GM21529 (cell line): ENCODE results near the gene FLNC.
A peak's percentile ranks its signal among the peaks of the same experiment; 100 is the strongest.

Experiments
- ATAC-seq: cut with Tn5 transposase; IDR thresholded peaks from one replicate; pipeline ENCODE4 v1.9.1; 2021; ENCODE audit not compliant: unreplicated experiment

Gene FLNC, protein sequence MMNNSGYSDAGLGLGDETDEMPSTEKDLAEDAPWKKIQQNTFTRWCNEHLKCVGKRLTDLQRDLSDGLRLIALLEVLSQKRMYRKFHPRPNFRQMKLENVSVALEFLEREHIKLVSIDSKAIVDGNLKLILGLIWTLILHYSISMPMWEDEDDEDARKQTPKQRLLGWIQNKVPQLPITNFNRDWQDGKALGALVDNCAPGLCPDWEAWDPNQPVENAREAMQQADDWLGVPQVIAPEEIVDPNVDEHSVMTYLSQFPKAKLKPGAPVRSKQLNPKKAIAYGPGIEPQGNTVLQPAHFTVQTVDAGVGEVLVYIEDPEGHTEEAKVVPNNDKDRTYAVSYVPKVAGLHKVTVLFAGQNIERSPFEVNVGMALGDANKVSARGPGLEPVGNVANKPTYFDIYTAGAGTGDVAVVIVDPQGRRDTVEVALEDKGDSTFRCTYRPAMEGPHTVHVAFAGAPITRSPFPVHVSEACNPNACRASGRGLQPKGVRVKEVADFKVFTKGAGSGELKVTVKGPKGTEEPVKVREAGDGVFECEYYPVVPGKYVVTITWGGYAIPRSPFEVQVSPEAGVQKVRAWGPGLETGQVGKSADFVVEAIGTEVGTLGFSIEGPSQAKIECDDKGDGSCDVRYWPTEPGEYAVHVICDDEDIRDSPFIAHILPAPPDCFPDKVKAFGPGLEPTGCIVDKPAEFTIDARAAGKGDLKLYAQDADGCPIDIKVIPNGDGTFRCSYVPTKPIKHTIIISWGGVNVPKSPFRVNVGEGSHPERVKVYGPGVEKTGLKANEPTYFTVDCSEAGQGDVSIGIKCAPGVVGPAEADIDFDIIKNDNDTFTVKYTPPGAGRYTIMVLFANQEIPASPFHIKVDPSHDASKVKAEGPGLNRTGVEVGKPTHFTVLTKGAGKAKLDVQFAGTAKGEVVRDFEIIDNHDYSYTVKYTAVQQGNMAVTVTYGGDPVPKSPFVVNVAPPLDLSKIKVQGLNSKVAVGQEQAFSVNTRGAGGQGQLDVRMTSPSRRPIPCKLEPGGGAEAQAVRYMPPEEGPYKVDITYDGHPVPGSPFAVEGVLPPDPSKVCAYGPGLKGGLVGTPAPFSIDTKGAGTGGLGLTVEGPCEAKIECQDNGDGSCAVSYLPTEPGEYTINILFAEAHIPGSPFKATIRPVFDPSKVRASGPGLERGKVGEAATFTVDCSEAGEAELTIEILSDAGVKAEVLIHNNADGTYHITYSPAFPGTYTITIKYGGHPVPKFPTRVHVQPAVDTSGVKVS (N-terminal part only)

DNA sequence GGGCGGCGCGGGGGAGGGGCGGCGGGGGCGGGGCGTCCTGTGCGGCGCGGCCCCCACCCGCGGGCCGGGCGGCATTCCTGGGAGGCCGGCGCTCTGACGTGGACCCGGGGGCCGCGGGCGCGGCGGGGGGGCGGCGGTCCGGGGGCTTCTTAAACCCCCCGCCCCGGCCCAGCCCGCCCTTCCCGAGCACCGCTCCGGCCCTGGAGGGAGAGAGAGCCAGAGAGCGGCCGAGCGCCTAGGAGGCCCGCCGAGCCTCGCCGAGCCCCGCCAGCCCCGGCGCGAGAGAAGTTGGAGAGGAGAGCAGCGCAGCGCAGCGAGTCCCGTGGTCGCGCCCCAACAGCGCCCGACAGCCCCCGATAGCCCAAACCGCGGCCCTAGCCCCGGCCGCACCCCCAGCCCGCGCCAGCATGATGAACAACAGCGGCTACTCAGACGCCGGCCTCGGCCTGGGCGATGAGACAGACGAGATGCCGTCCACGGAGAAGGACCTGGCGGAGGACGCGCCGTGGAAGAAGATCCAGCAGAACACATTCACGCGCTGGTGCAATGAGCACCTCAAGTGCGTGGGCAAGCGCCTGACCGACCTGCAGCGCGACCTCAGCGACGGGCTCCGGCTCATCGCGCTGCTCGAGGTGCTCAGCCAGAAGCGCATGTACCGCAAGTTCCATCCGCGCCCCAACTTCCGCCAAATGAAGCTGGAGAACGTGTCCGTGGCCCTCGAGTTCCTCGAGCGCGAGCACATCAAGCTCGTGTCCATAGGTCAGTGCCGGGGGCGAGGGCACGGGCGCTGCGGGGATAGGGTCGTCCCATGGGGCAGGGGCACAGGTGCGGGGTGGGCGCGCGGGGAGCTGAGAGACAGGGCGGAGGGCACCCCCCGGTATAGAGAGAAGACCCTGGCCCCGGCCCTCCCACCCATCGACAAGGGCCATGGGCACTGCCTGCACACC lies at the start of gene FLNC:
Gene FLNC, plus strand, starts transcription at position 176 of the 947 bp plus-strand sequence. Its CDS starts 232 bp downstream, at position 408.
- no peak for ATAC-seq

DNA sequence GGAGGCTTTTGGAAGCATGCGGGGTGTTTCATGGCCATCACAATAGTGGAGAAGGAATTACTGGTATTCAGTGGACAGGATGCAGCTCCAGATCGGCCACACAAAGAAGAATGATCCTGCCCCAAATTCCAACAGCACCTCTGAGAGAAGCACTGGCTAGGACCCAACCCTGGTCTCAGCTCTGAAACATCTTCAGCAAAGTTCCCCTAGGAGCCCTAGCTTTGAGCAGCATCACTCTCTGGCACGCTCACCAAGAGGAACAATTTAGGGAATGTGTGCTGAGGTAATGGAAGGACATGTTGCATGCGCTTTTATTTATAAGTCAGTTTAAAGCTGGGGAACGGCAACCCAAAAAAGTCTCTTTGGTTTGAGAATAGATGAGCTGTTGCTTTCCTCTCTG lies 49.1 kb upstream of the FLNC start:
- no peak for ATAC-seq

DNA sequence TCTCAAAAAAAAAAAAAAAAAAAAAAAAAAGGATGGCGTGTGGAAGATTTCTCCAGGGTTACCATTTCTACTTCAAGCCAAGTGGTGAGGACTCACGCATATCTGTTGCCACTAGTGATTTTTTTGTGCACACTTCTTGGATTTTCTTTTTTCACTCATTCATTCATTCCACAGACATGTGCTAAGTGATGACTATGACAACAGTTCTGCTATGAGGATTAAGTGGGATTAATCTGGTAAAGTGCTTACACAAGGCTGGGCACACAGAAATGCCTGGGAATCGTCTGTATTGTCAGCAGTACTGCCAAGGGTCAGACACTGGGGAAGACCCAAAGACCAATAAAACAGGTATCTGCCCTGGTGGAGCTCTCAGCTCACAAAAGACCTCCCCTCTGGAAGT lies 48.4 kb upstream of the FLNC start:
- ATAC-seq: no peak

DNA sequence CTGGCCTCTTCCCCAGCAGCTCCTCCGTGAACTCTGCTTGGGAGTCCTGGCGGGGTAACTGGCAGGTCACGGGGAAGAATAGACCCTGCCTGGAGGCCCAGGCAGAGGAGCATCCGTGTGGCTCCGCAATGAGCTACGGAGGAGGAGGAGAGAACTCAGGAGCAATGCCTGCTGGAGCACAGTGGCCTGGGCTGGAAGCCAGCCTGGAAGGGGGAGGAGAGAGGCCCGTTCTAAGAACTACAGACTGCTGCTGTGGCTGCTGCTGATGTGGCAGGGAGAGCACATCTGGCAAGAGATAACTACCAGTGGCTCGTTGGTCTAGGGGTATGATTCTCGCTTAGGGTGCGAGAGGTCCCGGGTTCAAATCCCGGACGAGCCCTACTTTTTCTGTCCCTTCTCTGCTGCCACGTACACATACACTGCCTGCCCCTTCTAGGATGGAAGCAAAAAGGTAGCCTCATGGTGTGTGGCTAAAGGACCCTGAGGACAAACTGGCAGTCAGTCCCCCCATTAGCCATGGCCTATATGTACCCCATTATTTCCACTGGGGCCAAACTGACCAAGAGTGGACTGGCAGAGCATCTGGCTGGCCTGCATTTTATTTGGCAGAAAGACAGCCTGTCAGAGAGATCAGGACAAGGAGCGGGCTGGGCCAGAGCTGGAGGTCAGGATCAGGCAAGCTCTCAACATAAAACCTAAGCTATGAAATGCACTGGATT lies 46.9 kb upstream of the FLNC start:
- ATAC-seq: no peak

DNA sequence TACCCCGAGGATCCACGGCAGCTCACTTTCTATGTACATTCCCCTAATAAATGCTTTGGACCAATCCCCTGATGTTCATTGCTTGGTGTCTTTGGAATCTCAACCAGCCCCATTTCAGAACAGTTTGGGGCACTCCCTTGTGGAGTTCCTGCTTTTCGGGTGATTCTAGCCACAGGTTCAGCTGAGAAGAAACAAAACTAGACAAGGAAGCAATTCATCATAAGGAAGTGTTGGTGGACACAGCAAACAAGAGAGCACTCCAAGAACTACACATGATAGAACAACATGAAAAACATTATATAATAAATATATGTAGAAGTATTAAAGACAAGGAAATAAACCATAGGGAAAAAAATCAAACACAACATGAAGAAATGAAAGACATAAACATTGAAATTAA lies 44.5 kb upstream of the FLNC start:
- no peak for ATAC-seq

DNA sequence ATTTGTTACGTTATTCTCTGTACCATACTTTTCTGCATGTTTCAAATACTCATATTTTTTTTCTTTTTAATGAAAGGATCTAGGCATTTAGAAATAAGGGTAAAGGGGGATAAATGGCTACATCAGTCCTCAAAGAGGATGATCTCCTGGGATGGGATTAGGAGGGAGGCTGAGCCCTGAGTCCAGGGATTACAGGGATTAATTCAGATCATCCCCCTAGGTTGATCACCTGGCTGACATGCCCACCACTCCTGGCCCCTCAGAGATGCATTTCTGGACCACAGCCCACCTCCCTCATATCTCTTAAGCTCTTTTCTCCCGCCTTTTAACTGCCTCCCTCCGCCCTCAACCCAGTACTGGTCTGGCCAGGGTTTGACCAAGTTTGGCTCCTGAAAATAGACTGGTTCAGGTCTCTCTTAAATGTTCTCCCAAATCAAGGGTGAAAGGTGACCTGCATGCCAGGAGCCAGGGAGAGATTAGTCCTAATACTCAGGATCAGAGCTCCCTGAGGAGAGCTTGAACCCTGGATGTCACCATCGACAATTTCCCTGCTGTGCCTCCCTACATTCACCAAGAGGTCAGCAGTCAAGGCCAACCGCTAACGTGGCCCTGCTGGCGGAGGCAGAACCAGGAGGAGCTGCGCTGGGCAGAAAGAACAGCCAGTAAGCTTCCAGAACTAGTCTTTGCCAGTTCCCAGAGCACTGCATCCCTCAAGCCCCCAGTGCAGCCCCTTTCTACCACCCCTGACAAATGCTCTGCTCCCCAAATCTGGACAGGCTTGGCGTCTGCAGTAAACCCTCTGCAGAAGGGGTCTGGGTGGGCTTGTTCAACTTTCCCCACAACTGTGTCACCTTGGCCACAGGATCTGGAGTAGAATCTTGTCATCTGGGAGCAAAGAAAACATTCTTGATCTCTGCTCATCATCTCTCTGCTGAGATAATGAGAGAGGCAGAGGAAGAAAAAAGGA lies 41.5 kb upstream of the FLNC start:
- no peak for ATAC-seq

DNA sequence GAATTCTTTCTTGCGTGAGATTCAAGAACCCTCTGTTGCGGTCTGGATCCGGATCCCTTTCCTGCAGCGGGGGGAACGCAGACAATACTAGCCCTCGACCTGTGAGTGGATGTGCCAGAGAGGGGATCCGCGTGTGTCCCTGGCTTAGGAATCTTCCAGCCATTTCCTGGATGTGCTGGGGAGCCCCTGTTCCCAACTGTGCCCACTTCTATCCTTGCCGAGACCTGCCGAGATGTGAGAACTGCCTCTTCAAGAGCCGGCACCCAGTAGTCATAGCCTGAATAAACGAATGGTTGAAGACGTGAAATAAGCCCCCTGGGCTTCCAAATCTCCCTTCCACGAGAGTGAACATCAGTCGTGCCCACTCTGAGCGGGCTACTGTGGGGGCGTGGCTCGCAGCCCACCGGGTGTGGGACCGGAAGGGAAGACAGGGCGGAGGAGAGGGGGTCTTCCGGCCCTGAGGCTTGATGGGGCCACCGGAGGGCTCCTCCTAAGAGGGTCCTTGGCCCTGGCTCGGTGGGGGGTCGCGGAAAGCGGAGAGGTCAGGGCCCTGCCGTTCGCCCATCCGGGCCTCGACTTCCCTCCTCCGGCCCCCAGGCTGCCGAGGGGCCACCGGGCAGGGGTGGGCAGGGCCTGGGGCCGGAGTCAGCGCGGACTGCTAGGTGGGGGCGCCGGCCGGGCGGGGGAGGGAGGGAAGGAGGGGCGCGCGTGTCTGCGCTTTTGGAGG lies 39.7 kb upstream of the FLNC start:
- ATAC-seq: peak; percentile 6

DNA sequence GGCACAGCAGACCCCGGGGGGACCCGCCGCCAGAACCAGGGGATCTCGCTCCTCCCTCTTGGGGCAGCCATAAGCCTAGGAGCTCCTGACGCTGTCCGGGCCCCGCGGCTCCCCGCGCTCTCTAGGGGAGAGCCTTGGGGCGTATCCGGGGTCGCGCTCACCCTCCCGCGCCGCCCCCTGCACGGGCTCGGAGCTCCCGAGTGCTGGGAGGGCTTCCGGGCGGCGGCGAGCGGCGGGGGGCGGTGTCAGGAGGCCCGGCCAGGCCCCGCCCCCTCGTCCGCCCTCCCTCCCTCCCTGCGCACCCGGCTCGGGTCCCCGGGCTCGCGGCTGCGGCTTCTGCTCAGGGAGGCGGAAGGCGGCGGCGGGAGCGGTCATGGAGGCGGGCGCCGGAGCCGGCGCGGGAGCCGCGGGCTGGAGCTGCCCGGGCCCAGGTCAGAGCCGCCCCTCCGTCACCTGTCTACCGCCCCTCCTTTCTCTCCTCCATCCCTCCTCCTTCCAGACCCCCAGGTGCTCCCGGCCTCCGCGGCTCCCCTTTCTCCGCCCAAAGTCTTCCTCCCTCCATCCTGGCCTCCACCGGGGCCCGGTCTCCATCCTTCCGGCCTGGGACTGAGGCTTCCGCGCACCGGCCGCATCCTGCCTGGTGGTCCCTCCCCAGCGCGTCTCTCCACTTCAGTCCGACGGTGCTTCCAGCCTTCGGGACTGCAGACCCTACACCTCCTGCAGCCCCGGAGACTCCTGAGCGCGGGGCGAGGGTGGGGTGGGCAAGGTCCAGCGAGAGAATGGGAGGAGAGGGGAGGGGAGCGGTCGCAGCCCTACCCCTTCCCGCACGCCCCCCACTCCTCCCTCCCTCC lies 38.9 kb upstream of the FLNC start, which contains the start of gene CCDC136:
Gene CCDC136, plus strand, starts transcription at position 848 of the 851 bp plus-strand sequence. CDS start 444 bp downstream, outside the sequence.
- ATAC-seq: peak; percentile 79

DNA sequence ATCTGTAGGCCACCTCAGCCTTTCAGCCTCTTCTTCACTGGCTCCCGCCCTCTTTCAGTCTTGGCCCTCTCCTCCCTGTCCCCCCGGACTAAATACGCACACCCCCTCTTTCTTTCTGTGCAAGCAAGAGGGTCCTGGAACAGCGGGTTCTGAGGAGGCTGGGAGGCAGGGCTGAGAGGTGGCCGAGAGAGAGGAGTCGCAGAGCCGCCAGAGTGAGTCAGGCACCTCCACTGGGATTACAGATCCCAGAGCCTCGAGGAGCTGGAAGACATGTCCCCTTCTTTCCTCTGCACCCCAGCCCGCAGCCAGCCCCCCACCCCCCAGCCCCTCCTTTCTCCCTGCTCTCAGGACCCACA lies 38.3 kb upstream of the FLNC start:
- no peak for ATAC-seq

DNA sequence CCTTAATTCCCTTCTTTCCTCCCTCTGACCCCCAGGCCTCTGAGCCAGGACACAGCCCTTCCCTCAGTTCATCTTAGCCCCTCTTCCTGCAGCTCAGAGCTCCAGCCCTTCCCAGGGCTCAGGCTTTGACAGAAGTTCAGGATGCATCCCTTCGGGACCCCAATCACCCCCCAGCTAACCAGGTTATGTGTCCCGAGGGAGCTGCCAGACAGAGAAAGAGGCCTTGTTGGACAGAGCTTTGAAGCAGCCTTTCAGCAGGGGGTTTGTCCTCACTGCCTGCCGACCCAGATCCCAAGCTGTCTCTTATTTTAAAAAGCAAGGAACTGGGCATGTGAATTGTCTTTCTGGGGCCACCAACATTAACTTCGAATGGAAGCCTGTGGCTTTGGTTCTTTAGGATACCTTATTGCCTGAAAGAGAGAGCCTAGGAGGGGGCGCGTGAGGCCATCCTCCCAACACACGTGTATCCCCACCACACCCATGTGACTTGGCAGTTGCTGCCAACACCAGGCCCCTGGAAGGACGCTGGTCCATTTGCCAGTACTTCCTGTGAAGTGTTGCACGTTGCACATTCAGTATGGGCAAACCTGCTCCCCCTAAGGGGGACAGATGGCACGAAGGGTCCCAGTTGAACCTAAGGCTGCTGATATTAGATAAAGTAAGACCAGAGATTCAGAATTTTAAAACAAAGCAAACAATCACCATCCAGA lies 37.6 kb upstream of the FLNC start:
- no peak for ATAC-seq

DNA sequence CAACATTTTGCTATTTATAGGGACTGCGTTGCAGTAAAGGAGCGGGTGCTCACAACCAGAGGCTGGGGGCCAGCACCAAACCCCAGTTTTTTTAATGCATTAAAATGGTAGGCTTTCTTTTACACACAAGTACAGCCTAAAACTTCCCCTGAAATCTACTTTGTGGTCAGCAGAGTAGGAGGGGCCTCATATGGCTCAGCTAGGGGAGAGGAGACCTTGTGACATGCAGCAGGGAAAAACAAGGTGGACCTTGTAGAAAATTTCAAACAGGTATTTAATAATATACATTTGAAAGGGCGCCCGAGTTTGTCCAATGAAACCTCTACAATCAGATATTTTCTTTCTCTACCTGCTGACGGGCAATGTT lies 37.0 kb upstream of the FLNC start:
- ATAC-seq: no peak

DNA sequence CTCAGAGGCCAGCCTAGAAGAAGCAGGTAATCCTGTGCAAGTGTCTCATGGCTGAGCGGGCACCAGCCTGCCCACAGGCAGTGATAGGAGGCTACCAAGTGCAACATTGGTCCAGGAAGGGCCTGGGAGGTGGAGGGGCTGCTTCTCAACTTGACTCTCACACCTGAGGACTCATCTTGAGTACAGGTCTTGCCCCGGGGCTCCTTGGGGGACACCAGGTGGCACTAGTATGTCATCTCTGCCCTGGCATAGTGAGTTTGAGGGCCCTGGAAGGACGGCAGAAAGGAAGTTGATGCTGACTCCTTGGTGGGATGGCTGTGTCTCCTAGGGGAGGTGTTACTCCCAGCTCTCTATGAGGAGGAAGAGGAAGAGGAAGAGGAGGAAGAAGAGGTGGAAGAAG lies 36.2 kb upstream of the FLNC start:
- no peak for ATAC-seq

DNA sequence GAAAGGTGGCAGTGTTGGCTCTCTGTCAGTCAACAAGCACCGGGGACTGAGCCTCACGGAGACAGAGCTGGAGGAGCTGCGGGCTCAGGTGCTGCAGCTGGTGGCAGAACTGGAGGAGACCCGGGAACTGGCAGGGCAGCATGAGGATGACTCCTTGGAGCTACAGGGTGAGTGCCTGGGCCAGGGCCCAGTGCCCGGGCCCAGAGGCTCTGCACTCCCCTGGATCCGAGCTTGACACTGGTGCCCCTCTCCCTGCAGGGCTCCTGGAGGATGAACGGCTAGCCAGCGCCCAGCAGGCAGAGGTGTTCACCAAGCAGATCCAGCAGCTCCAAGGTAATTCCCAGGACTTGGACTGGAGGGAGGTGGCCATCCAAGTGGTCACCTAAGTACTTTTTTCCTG lies 35.8 kb upstream of the FLNC start:
- no peak for ATAC-seq

DNA sequence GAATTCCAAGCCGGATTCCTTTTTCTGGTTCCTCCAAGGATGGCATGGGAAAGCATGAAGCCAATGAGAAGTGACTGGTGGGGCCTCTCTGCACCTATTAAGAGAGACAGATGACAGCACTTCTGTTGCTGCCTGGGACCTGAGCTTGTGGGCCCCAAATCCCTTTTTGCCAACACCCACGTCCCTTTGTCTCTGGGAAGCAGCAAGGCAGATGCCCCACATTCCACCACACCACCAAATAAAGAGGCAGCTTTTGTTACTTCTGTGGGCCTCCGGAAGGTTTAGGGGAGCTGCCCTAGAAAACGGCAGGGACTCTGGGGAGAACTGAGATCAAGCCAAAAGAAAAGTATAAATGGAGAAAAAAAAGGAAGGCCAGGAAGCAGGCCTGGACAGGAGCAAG lies 35.1 kb upstream of the FLNC start:
- ATAC-seq: no peak

DNA sequence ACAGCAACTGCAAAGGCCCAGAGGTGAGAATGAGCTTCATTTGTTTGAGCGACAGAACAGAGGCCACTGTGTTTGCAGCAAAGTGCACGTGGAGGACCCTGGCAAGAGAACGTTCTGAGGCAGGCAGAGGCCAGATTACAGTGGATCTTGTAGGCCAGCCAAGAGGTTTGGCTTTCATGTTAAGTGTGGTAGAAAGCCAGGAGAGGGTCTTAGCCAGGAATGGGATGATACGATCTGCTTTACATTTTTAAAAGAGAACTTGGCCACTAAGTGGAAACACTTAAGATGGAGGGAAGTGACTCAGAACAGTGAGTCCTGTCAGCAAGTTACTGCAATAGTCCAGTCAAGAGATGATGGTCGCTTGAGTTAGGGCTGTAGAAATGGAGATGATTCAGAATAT lies 33.9 kb upstream of the FLNC start:
- no peak for ATAC-seq

DNA sequence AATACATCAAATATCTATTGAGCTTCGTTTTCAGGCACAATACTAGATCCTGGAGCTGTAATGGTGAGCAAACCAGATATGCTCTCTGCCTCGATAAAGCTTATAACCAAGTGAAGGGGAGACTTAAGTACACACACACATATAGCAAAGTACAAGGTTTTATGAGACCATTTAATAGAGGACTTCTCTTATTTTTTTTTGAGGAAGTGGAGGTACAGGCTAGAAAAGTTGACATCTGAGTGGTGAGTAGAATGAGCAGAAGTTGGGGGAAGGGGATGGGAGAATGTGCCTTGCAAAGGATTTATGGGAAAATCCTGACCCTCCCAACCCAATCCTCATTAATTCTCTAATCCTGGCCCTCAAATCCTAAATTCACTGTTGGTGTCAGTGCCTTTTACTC lies 30.8 kb upstream of the FLNC start:
- ATAC-seq: no peak
